NB4 (cell line): ENCODE data around the gene ESRRG.

ENCODE experiments used
- DNase-seq: peaks from one replicate; pipeline ENCODE4 v3.0.0; 2010; ENCODE audit warnings: low read depth
- H3K4me3 ChIP-seq: one replicate; pipeline ENCODE4 v1.5.1; 2011; ENCODE audit warnings: mild to moderate bottlenecking, low read depth, low read length, moderate library complexity
- MYC ChIP-seq: IDR thresholded peaks from 2 replicates; pipeline ENCODE4 v1.6.1; 2011; ENCODE audit warnings: low read depth, low read length
- POLR2A ChIP-seq: IDR thresholded peaks from 2 replicates; pipeline ENCODE4 v1.6.1; 2011; ENCODE audit warnings: mild to moderate bottlenecking; ENCODE audit not compliant: insufficient read length; ENCODE audit errors: extremely low read depth
- TF ChIP-seq, protein P1 (sequence below): IDR thresholded peaks from 2 replicates; pipeline ENCODE4 v1.6.1; 2011; ENCODE audit warnings: low read depth, low read length
- TF ChIP-seq, protein P2 (sequence below): IDR thresholded peaks from one replicate; pipeline ENCODE4 v1.5.1; 2012; ENCODE audit warnings: low read depth, low read length

Gene ESRRG

DNA sequence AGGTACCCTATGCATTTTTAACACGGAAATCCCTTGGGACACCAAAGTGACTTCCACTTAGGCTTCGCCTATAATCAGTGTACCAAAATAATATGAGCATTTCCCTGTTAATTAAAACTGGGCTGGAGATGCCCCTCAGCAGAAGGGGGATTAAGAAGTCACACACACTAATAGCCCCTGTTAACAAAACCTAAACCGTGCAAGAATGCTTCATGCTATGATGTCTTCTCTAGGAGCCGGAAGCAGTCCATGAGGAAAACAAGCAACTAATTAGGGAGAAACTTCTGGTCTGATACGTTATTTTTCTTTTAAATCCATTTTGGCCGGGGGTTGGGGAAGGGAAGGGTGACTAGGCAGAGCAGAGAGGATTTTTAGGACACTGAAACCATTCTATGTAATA is 123.4 kb downstream of the ESRRG start:
- H3K4me3 ChIP-seq: no peak overlapping the region
- TF ChIP-seq MYC (no peak), POLR2A (no peak)
- TF ChIP-seq, protein P1, sequence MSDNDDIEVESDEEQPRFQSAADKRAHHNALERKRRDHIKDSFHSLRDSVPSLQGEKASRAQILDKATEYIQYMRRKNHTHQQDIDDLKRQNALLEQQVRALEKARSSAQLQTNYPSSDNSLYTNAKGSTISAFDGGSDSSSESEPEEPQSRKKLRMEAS: no peak
- TF ChIP-seq, protein P2, sequence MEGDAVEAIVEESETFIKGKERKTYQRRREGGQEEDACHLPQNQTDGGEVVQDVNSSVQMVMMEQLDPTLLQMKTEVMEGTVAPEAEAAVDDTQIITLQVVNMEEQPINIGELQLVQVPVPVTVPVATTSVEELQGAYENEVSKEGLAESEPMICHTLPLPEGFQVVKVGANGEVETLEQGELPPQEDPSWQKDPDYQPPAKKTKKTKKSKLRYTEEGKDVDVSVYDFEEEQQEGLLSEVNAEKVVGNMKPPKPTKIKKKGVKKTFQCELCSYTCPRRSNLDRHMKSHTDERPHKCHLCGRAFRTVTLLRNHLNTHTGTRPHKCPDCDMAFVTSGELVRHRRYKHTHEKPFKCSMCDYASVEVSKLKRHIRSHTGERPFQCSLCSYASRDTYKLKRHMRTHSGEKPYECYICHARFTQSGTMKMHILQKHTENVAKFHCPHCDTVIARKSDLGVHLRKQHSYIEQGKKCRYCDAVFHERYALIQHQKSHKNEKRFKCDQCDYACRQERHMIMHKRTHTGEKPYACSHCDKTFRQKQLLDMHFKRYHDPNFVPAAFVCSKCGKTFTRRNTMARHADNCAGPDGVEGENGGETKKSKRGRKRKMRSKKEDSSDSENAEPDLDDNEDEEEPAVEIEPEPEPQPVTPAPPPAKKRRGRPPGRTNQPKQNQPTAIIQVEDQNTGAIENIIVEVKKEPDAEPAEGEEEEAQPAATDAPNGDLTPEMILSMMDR: no peak
- no peak for DNase-seq

DNA sequence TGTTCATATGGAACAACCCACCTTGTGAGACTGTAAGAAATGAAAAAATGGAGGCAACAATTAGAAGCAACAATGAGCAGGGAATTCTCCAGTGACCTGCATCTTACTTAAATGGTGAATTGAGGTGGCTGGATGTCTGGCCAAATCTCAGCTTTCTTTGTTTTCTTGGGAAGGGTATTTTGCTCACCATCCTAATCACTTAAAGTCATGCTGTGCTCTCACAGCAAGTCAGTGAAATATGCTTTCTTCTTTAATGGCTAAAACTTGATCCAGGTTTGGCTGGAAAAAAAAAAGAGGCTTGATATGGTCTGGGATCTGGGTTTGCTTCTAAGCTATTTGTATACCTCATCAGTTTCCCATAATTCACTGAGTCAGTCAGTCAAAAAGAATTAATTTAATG is 124.8 kb downstream of the ESRRG start:
- H3K4me3 ChIP-seq: no peak overlapping the region
- no peak for DNase-seq
- TF ChIP-seq POLR2A: no peak
- TF ChIP-seq MYC: no peak
- TF ChIP-seq, protein P2: no peak
- TF ChIP-seq, protein P1: no peak

DNA sequence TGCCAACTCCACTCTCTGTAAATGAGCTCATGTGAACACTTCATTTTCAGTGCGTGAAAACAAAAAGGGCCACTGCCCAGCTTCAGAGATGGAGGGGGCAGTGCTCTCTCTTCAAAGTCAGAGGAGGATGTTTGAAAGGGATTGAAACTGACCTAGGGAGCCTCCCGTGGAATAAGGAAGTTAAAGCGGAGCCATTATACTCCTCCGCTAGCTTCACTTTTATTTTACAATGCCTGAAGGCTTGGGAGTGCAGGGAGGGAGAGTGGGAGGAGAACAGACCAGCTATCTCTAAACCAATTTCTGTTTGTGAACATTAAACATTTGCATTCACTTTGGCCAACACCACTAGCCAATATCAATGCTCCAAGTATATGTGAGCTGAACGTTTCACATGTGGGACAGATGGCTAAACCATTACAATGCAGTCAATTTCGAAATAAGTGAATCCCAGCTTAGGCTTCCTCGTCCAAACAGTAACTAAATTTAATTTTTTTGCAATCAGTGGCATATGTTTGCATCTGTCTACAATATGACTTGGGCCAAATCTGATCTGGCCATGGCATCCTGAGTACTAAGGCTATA is 126.9 kb downstream of the ESRRG start:
- no peak overlapping the region for H3K4me3 ChIP-seq
- no peak for DNase-seq
- TF ChIP-seq MYC (no peak), POLR2A (no peak)
- TF ChIP-seq, protein P2: no peak
- TF ChIP-seq, protein P1: no peak

GRCh38 chr1:216587715-216588114 is 135.5 kb downstream of the ESRRG start:
- DNase-seq: no peak
- no peak overlapping the region for H3K4me3 ChIP-seq
- TF ChIP-seq POLR2A: no peak
- no peak for TF ChIP-seq MYC
- TF ChIP-seq, protein P2: no peak
- TF ChIP-seq, protein P1: no peak

GRCh38 chr1:216582151-216582550 is 141.1 kb downstream of the ESRRG start:
- TF ChIP-seq, protein P2: no peak
- TF ChIP-seq MYC (no peak), POLR2A (no peak)
- TF ChIP-seq, protein P1: no peak
- DNase-seq: no peak

More at GRCh38 chr1:216582151-216582550, 141.1 kb downstream of the ESRRG start:
- H3K4me3 ChIP-seq: no peak overlapping the region
